Loucy (cell line): ENCODE results near the gene RPL6.
"Not testable (repeated sequence)": the region's sequence is repeated elsewhere in the genome, so short reads cannot be mapped to it uniquely, and the experiment has no call there.

Source experiments
- H2AFZ ChIP-seq: fragments of 200-600 bp; sonication (generic); 2 replicates; pipeline ENCODE4 v1.6.0; 2016; ENCODE audit warnings: antibody characterized with exemption, mild to moderate bottlenecking, low read length, moderate library complexity
- H3F3A ChIP-seq: fragments of 200-600 bp; 2 replicates; pipeline ENCODE4 v1.6.0; 2016; ENCODE audit warnings: antibody characterized with exemption, low read depth, mild to moderate bottlenecking
- H3K27me3 ChIP-seq: fragments of 200-600 bp; sonication (generic); 2 replicates; pipeline ENCODE4 v1.6.1; 2014; ENCODE audit warnings: low read length, mild to moderate bottlenecking; ENCODE audit not compliant: insufficient read depth, poor library complexity, severe bottlenecking
- H3K36me3 ChIP-seq: fragments of 200-600 bp; sonication (generic); 2 replicates; pipeline ENCODE4 v1.6.1; 2016; ENCODE audit warnings: low read length; ENCODE audit not compliant: insufficient read depth
- H3K4me1 ChIP-seq: fragments of 200-600 bp; sonication (generic); 2 replicates; pipeline ENCODE4 v1.5.1; 2014; ENCODE audit warnings: low read length, mild to moderate bottlenecking; ENCODE audit not compliant: insufficient read depth, poor library complexity, severe bottlenecking
- H3K4me2 ChIP-seq: fragments of 200-600 bp; sonication (generic); 2 replicates; pipeline ENCODE4 v1.6.0; 2014; ENCODE audit warnings: antibody characterized with exemption, low read length, low read depth, mild to moderate bottlenecking; ENCODE audit not compliant: poor library complexity, severe bottlenecking
- H3K4me3 ChIP-seq: fragments of 200-600 bp; sonication (generic); 2 replicates; pipeline ENCODE4 v1.5.1; 2014; ENCODE audit warnings: low read length, mild to moderate bottlenecking, mixed read lengths; ENCODE audit not compliant: poor library complexity, severe bottlenecking
- H3K79me2 ChIP-seq: fragments of 200-600 bp; sonication (generic); 2 replicates; pipeline ENCODE4 v1.6.1; 2014; ENCODE audit warnings: low read length; ENCODE audit not compliant: insufficient read depth
- H3K9ac ChIP-seq: fragments of 200-600 bp; sonication (generic); 2 replicates; pipeline ENCODE4 v1.6.0; 2014; ENCODE audit warnings: mild to moderate bottlenecking, low read depth, low read length, moderate library complexity; ENCODE audit not compliant: poor library complexity, severe bottlenecking
- H3K9me2 ChIP-seq: fragments of 200-600 bp; sonication (generic); replicated peaks from 2 replicates; pipeline ENCODE4 v1.6.1; 2016; ENCODE audit warnings: low read depth, low read length, mixed read lengths
- H3K9me3 ChIP-seq: fragments of 200-600 bp; sonication (generic); 2 replicates; pipeline ENCODE4 v1.6.1; 2014; ENCODE audit warnings: mild to moderate bottlenecking, antibody characterized with exemption, low read length, low read depth; ENCODE audit not compliant: insufficient read depth
- H4K20me1 ChIP-seq: fragments of 200-600 bp; sonication (generic); 2 replicates; pipeline ENCODE4 v1.6.0; 2014; ENCODE audit warnings: antibody characterized with exemption, low read length, mild to moderate bottlenecking; ENCODE audit not compliant: insufficient read depth, poor library complexity, severe bottlenecking
- CTCF ChIP-seq: fragments of 200-600 bp; sonication (generic); conservative IDR thresholded peaks from 2 replicates; pipeline ENCODE4 v1.5.1; 2014; ENCODE audit warnings: mild to moderate bottlenecking, antibody characterized with exemption, low read length
- EZH2phosphoT487 ChIP-seq: fragments of 200-600 bp; IDR thresholded peaks from 2 replicates; pipeline ENCODE4 v1.6.1; 2018; ENCODE audit warnings: antibody characterized with exemption, mild to moderate bottlenecking, moderate library complexity, borderline replicate concordance

Gene RPL6

GRCh38 chr12:112409064-112409905 lies at the start of gene RPL6:
Gene RPL6 (minus strand): TSS chr12:112409605. CDS start chr12:112408656, 949 bp downstream.
- peak within 1 kb of the TSS; percentile 100 for H3K9ac ChIP-seq
- no peaks in the 10 kb centered on the region for H3K9me3 ChIP-seq
- peaks cover 49% of the 10 kb centered on the region for H4K20me1 ChIP-seq
- H3F3A ChIP-seq, result peaks cover 15% of the 10 kb centered on the region; the same call in 1 of the 2 replicates
- H3K4me1 ChIP-seq, result peaks cover 25% of the 10 kb centered on the region
- peaks cover 42% of the 10 kb centered on the region for H3K79me2 ChIP-seq
- peak within 1 kb of the TSS; percentile 88 for H2AFZ ChIP-seq
- peaks cover 8% of the 10 kb centered on the region for H3K27me3 ChIP-seq
- no peaks in the 10 kb centered on the region for H3K9me2 ChIP-seq
- H3K36me3 ChIP-seq, result peaks cover 33% of the 10 kb centered on the region
- peak within 1 kb of the TSS; percentile 88 for H3K4me2 ChIP-seq
- TF ChIP-seq EZH2phosphoT487 (no peak), CTCF (no peak)
- H3K4me3 ChIP-seq, result peak within 1 kb of the TSS; percentile 98

- H3K4me1 ChIP-seq, result peaks cover 5% of the 10 kb centered on the region
- peaks cover 48% of the 10 kb centered on the region; the same call in 1 of the 2 replicates for H3K36me3 ChIP-seq
These were observed 49.3 kb upstream of the RPL6 start for GRCh38 chr12:112458751-112459150.

GRCh38 chr12:112458330-112458729 lies 48.9 kb upstream of the RPL6 start:
- H3K4me1 ChIP-seq, result peaks cover under 1% of the 10 kb centered on the region
- no peaks in the 10 kb centered on the region for H3K79me2 ChIP-seq
- no peaks in the 10 kb centered on the region for H3K27me3 ChIP-seq
- no peak overlapping the region for H3K4me3 ChIP-seq
- no peaks in the 10 kb centered on the region for H3K9me3 ChIP-seq
- peaks cover 50% of the 10 kb centered on the region; the same call in 1 of the 2 replicates for H3K36me3 ChIP-seq
- no peaks in the 10 kb centered on the region for H4K20me1 ChIP-seq
- H2AFZ ChIP-seq, result no peak overlapping the region
- no peak for TF ChIP-seq EZH2phosphoT487
- no peak for TF ChIP-seq CTCF
- H3K9ac ChIP-seq, result no peak overlapping the region
- no peak overlapping the region for H3K4me2 ChIP-seq
- H3F3A ChIP-seq, result peaks cover under 1% of the 10 kb centered on the region; the same call in 1 of the 2 replicates
- H3K9me2 ChIP-seq, result no peaks in the 10 kb centered on the region

More at GRCh38 chr12:112458751-112459150, 49.3 kb upstream of the RPL6 start:
- no peaks in the 10 kb centered on the region for H3K79me2 ChIP-seq
- peaks cover 2% of the 10 kb centered on the region; the same call in 1 of the 2 replicates for H3F3A ChIP-seq
- H2AFZ ChIP-seq, result no peak overlapping the region
- H3K4me2 ChIP-seq, result no peak overlapping the region
- no peak overlapping the region for H3K9ac ChIP-seq
- H3K4me3 ChIP-seq, result no peak overlapping the region
- no peaks in the 10 kb centered on the region for H3K9me2 ChIP-seq
- TF ChIP-seq CTCF, result no peak
- TF ChIP-seq EZH2phosphoT487, result no peak
- H3K27me3 ChIP-seq, result no peaks in the 10 kb centered on the region
- no peaks in the 10 kb centered on the region for H3K9me3 ChIP-seq
- no peaks in the 10 kb centered on the region for H4K20me1 ChIP-seq

- H3K27me3 ChIP-seq, H3K9me2 ChIP-seq: not testable (repeated sequence)
- H3K36me3 ChIP-seq, result peaks cover 60% of the 10 kb centered on the region; the same call in 1 of the 2 replicates
These were observed 47.7 kb upstream of the RPL6 start for GRCh38 chr12:112457142-112457541.

More at GRCh38 chr12:112457142-112457541, 47.7 kb upstream of the RPL6 start:
- H4K20me1 ChIP-seq, H3K9me3 ChIP-seq, H3K4me1 ChIP-seq, H2AFZ ChIP-seq, H3K4me2 ChIP-seq, H3K79me2 ChIP-seq, H3F3A ChIP-seq, H3K9ac ChIP-seq, H3K4me3 ChIP-seq: not testable (repeated sequence)
